ENCODE measurements around the gene AMFR. TPM values are rescaled to one million over a fixed set of nuclear protein-coding genes. Genes with fewer than 3 reads are reported as not detected.

AMFR gene
- total and polyA plus RNA-seq, 2 of the 13 experiments (the other 11 are each of a cell fraction or from before 2014, with no cell fraction given) = 52.9 to 108 TPM

- TF ChIP-seq ZBTB10 (CRISPR knock-in tag; IDR thresholded peaks at IDR 0.05; ENCODE audit: borderline replicate concordance) = no peak
- TF ChIP-seq ZNF138 (CRISPR knock-in tag; IDR thresholded peaks at IDR 0.05; ENCODE audit: low read depth) = no peak
- TF ChIP-seq CHD2 (IDR thresholded peaks at IDR 0.05; ENCODE audit: low read depth, low read length) = no peak
- 0 out of 2 replicates have a peak, but pooled peaks have one; percentile 16 for TF ChIP-seq PRDM10 (CRISPR knock-in tag; IDR thresholded peaks at IDR 0.05; ENCODE audit: low read depth)
- TF ChIP-seq ZNF431 (CRISPR knock-in tag; IDR thresholded peaks at IDR 0.05; ENCODE audit: borderline replicate concordance, low read depth) = no peak
- no peak for TF ChIP-seq E2F1 (CRISPR knock-in tag; IDR thresholded peaks at IDR 0.05)
- no peak for TF ChIP-seq PAWR (CRISPR knock-in tag; IDR thresholded peaks at IDR 0.05; ENCODE audit: borderline replicate concordance)
- no peak for TF ChIP-seq RCOR2 (CRISPR knock-in tag; IDR thresholded peaks at IDR 0.05)
- TF ChIP-seq ASH2L (IDR thresholded peaks at IDR 0.05; ENCODE audit: insufficient read length, low read depth, low read length) = no peak
- no peak for TF ChIP-seq ZSCAN31 (CRISPR knock-in tag; IDR thresholded peaks at IDR 0.05; ENCODE audit: low read depth)
- TF ChIP-seq RNF2 (conservative IDR thresholded peaks at IDR 0.05; ENCODE audit: low read depth) = no peak
- TF ChIP-seq GTF2F1 (IDR thresholded peaks at IDR 0.05; ENCODE audit: low read length) = no peak
- TF ChIP-seq ARID5B (CRISPR knock-in tag; IDR thresholded peaks at IDR 0.05) = no peak
- TF ChIP-seq ZNF605 (CRISPR knock-in tag; IDR thresholded peaks at IDR 0.05) = no peak
- TF ChIP-seq ATF1 (CRISPR knock-in tag; IDR thresholded peaks at IDR 0.05) = no peak
- peak; percentile 31; the same call in 1 of the 2 replicates for TF ChIP-seq ZFY (CRISPR knock-in tag; IDR thresholded peaks at IDR 0.05)
- TF ChIP-seq ZNF33B (CRISPR knock-in tag; IDR thresholded peaks at IDR 0.05) = no peak
- no peak for TF ChIP-seq ZNF263 (CRISPR knock-in tag; IDR thresholded peaks at IDR 0.05)
- peak; percentile 57; the same call in 1 of the 2 replicates for TF ChIP-seq ZNF768 (CRISPR knock-in tag; IDR thresholded peaks at IDR 0.05)
Measured at GRCh38 chr16:56332464-56333079, 92.8 kb downstream of the AMFR start (continued).
